NB4 (cell line): ENCODE results near the gene GALNT2.

Experiments
- POLR2A ChIP-seq: IDR thresholded peaks from 2 replicates; pipeline ENCODE4 v1.6.1; 2011; ENCODE audit warnings: mild to moderate bottlenecking; ENCODE audit not compliant: insufficient read length; ENCODE audit errors: extremely low read depth
- TF ChIP-seq, protein P1 (sequence below): IDR thresholded peaks from one replicate; pipeline ENCODE4 v1.5.1; 2012; ENCODE audit warnings: low read depth, low read length

DNA sequence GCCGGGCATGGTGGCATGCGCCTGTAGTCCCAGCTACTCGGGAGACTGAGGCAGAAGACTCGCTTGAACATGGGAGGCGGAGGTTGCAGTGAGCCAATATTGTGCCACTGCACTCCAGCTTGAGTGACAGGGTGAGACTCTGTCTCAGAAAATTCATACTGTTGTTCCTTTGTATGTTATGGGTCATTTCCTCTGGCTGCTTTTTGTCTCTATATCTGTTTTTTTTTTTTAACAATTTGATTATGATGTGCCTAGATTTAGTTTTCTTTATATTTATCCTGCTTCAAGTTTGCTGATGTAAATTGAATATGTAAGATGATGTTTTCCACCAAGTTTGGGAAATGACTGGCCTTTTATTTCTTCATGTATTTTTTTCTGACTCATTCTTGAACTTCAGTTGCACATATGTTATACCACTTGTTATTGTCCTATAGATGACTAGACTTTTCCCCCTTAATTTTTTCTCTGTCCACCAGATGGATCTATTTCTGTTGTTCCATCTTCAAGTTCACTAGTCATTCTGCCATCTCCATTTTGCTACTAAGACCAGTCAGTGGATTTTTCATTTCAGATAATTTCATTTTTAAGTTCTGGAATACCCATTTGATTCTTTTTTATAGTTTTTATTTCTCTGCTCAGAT, 173.5 kb downstream of the GALNT2 start:
- no peak for TF ChIP-seq POLR2A
- TF ChIP-seq, protein P1, sequence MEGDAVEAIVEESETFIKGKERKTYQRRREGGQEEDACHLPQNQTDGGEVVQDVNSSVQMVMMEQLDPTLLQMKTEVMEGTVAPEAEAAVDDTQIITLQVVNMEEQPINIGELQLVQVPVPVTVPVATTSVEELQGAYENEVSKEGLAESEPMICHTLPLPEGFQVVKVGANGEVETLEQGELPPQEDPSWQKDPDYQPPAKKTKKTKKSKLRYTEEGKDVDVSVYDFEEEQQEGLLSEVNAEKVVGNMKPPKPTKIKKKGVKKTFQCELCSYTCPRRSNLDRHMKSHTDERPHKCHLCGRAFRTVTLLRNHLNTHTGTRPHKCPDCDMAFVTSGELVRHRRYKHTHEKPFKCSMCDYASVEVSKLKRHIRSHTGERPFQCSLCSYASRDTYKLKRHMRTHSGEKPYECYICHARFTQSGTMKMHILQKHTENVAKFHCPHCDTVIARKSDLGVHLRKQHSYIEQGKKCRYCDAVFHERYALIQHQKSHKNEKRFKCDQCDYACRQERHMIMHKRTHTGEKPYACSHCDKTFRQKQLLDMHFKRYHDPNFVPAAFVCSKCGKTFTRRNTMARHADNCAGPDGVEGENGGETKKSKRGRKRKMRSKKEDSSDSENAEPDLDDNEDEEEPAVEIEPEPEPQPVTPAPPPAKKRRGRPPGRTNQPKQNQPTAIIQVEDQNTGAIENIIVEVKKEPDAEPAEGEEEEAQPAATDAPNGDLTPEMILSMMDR, result no peak
